HCT116 (cell line): ENCODE data around the gene TJP2. TPM values are rescaled to one million over a fixed set of nuclear protein-coding genes. Genes with fewer than 3 reads are reported as not detected.

Experiments
- ATAC-seq: fragments of 200-7000 bp; cut with Tn5 transposase; 2 replicates; pipeline ENCODE4 v1.9.1; 2020; ENCODE audit warnings: mild to moderate bottlenecking, moderate library complexity
- BruUV-seq: library from RNA; stranded (reverse); fragments of 400-500 nt; replicated peaks from 2 replicates; lab custom pipeline; 2021; lab: Mats Ljungman, UMichigan
- CTCF ChIA-PET: fragments of 300-600 bp; sonication (Branson Sonifier 250); formaldehyde crosslinking; loops from one replicate; lab custom pipeline; 2021; ENCODE audit warnings: antibody characterized with exemption; lab: Charles Lee
- POLR2A ChIA-PET: fragments of 300-600, 350-600 bp; sonication (Branson Sonifier 250); formaldehyde crosslinking; loops from one replicate; lab custom pipeline; 2021; ENCODE audit warnings: antibody characterized with exemption; lab: Charles Lee
- RAD21 ChIA-PET, 2 experiments: fragments of 300-600 bp; sonication (Branson Sonifier 250); formaldehyde crosslinking; loops; one replicate each; lab custom pipeline; 2023; ENCODE audit warnings: low total read pairs in 2 of 2; ENCODE audit not compliant: uncharacterized antibody in 2 of 2, unreplicated experiment in 2 of 2, low non-redundant PET in 1 of 2; lab: Charles Lee
- DNase-seq: peaks from one replicate; pipeline ENCODE4 v3.0.0-alpha.2; 2010; ENCODE audit warnings: low read depth, low spot score
- H2AFZ ChIP-seq: fragments of 200-600 bp; shearing (Covaris generic), sonication (generic); 2 replicates; pipeline ENCODE4 v1.6.1; 2017; ENCODE audit warnings: low read depth, mixed run types, mixed read lengths, antibody characterized with exemption, low read length; ENCODE audit not compliant: poor library complexity, severe bottlenecking
- H3K27ac ChIP-seq: 2 replicates; pipeline ENCODE4 v1.5.1; 2012; ENCODE audit warnings: low read depth, low read length
- H3K27me3 ChIP-seq: fragments of 200-600 bp; sonication (generic); 2 replicates; pipeline ENCODE4 v1.6.1; 2016; ENCODE audit warnings: mixed run types, low read length, mixed read lengths; ENCODE audit not compliant: insufficient read depth
- H3K36me3 ChIP-seq, 2 experiments: fragments of 200-500 bp in 1 of 2; fragments of 200-600 bp in 1 of 2; sonication (Bioruptor generic) in 1 of 2; sonication (generic) in 1 of 2; 2 replicates each; pipeline versions ENCODE4 v1.5.1 to v1.6.1; 2014 to 2016; ENCODE audit warnings: low read length in 2 of 2, inconsistent platforms in 1 of 2, mixed read lengths in 1 of 2, mixed run types in 1 of 2; ENCODE audit not compliant: insufficient read depth in 2 of 2, control insufficient read depth in 1 of 2
- H3K4me1 ChIP-seq, 2 experiments: fragments of 200-600 bp in 1 of 2; sonication (generic) in 1 of 2; 2 replicates each; pipeline versions ENCODE4 v1.5.1 to v1.6.1; 2012 to 2017; ENCODE audit warnings: low read length in 2 of 2, inconsistent platforms in 1 of 2, mild to moderate bottlenecking in 1 of 2, mixed read lengths in 1 of 2, mixed run types in 1 of 2, moderate library complexity in 1 of 2; ENCODE audit not compliant: insufficient read depth in 2 of 2, control insufficient read depth in 1 of 2
- H3K4me2 ChIP-seq: fragments of 200-600 bp; sonication (generic); 2 replicates; pipeline ENCODE4 v1.6.1; 2017; ENCODE audit warnings: mixed run types, low read length, mixed read lengths
- H3K4me3 ChIP-seq, 2 experiments: fragments of 200-600 bp in 1 of 2; sonication (generic) in 1 of 2; replicated peaks in 1 of 2; 2 replicates each; pipeline ENCODE4 v1.5.1; 2011 to 2016; ENCODE audit warnings: low read length in 2 of 2, control low read depth in 1 of 2, low read depth in 1 of 2, mild to moderate bottlenecking in 1 of 2, mixed read lengths in 1 of 2, mixed run types in 1 of 2
- H3K79me2 ChIP-seq: fragments of 200-600 bp; sonication (generic); 2 replicates; pipeline ENCODE4 v1.6.1; 2017; ENCODE audit warnings: mild to moderate bottlenecking, mixed run types, low read length, moderate library complexity, mixed read lengths; ENCODE audit not compliant: insufficient read depth
- H3K9ac ChIP-seq: fragments of 200-600 bp; sonication (generic); 2 replicates; pipeline ENCODE4 v1.6.1; 2016; ENCODE audit warnings: low read length, mixed read lengths
- H3K9me2 ChIP-seq: fragments of 200-600 bp; sonication (generic), shearing (Covaris generic); 2 replicates; pipeline ENCODE4 v1.6.1; 2017; ENCODE audit warnings: mixed run types, mild to moderate bottlenecking, moderate library complexity; ENCODE audit not compliant: insufficient read depth
- H3K9me3 ChIP-seq, 2 experiments: fragments of 200-500 bp in 1 of 2; fragments of 200-600 bp in 1 of 2; sonication (Bioruptor generic) in 1 of 2; sonication (generic) in 1 of 2; 2 replicates each; pipeline ENCODE4 v1.6.1; 2014 to 2017; ENCODE audit warnings: low read length in 2 of 2, mixed read lengths in 2 of 2, inconsistent platforms in 1 of 2, low read depth in 1 of 2, mild to moderate bottlenecking in 1 of 2, mixed run types in 1 of 2, moderate library complexity in 1 of 2; ENCODE audit not compliant: control insufficient read depth in 1 of 2, insufficient read depth in 1 of 2
- H4K20me1 ChIP-seq: fragments of 200-600 bp; sonication (generic), shearing (Covaris generic); 2 replicates; pipeline ENCODE4 v1.6.1; 2017; ENCODE audit warnings: mixed run types, mild to moderate bottlenecking, moderate library complexity; ENCODE audit not compliant: insufficient read depth
- CBX3 ChIP-seq: IDR thresholded peaks from 2 replicates; pipeline ENCODE4 v1.6.1; 2012; ENCODE audit warnings: low read depth
- CEBPB ChIP-seq: IDR thresholded peaks from 2 replicates; pipeline ENCODE4 v1.6.1; 2012; ENCODE audit warnings: low read depth
- CTCF ChIP-seq, 3 experiments: fragments of 200-600 bp in 1 of 3; sonication (generic) in 1 of 3; IDR thresholded peaks in 2 of 3; conservative IDR thresholded peaks in 1 of 3; 2 replicates each; pipeline ENCODE4 v1.5.1; 2012 to 2017; ENCODE audit warnings: low read depth in 2 of 3, low read length in 2 of 3, antibody characterized with exemption in 1 of 3, borderline replicate concordance in 1 of 3, control low read depth in 1 of 3, mild to moderate bottlenecking in 1 of 3, mixed read lengths in 1 of 3, mixed run types in 1 of 3, moderate library complexity in 1 of 3; ENCODE audit not compliant: insufficient read depth in 1 of 3
- EGR1 ChIP-seq: IDR thresholded peaks from 2 replicates; pipeline ENCODE4 v1.6.1; 2012; ENCODE audit warnings: low read depth
- EZH2 ChIP-seq: fragments of 200-600 bp; sonication (generic); IDR thresholded peaks from 2 replicates; pipeline ENCODE4 v1.6.1; 2017; ENCODE audit warnings: antibody characterized with exemption, mixed run types
- EZH2phosphoT487 ChIP-seq: fragments of 200-600 bp; IDR thresholded peaks from 2 replicates; pipeline ENCODE4 v1.6.1; 2018; ENCODE audit warnings: antibody characterized with exemption, borderline replicate concordance
- RAD21 ChIP-seq: IDR thresholded peaks from 2 replicates; pipeline ENCODE4 v1.6.1; 2012; ENCODE audit warnings: low read depth, mild to moderate bottlenecking
- SIN3A ChIP-seq: IDR thresholded peaks from 2 replicates; pipeline ENCODE4 v1.6.1; 2012; ENCODE audit warnings: low read depth
- SP1 ChIP-seq: IDR thresholded peaks from 2 replicates; pipeline ENCODE4 v1.6.1; 2012; ENCODE audit warnings: low read depth
- SRF ChIP-seq: IDR thresholded peaks from 2 replicates; pipeline ENCODE4 v1.6.1; 2012; ENCODE audit warnings: low read depth
- TCF7L2 ChIP-seq: IDR thresholded peaks from 2 replicates; pipeline ENCODE4 v1.7.0; 2011; ENCODE audit warnings: borderline replicate concordance, inconsistent platforms; ENCODE audit not compliant: insufficient read depth, insufficient read length; ENCODE audit errors: extremely low read depth
- intact Hi-C: fragments of 100-400 bp; cut with micrococcal nuclease; formaldehyde crosslinking; loops from 2 replicates; pipeline ENCODE4 v1.10.0; 2022
- total RNA-seq: library from RNA; stranded (reverse); gene quantifications from one replicate; pipeline ENCODE4 v1.2.1, GENCODE V29; 2021; ENCODE audit not compliant: unreplicated experiment
- TF ChIP-seq, protein P1 (sequence below): IDR thresholded peaks from 2 replicates; pipeline ENCODE4 v1.6.1; 2012
- TF ChIP-seq, protein P2 (sequence below): IDR thresholded peaks from 2 replicates; pipeline ENCODE4 v1.6.1; 2011; ENCODE audit warnings: mild to moderate bottlenecking, low read length, moderate library complexity; ENCODE audit not compliant: insufficient replicate concordance; ENCODE audit errors: extremely low read depth
- TF ChIP-seq, protein P3 (sequence below): IDR thresholded peaks from 2 replicates; pipeline ENCODE4 v1.6.1; 2012

The TJP2 gene
- total RNA-seq, 1 experiment from 2014 or later: 39.7 TPM

DNA sequence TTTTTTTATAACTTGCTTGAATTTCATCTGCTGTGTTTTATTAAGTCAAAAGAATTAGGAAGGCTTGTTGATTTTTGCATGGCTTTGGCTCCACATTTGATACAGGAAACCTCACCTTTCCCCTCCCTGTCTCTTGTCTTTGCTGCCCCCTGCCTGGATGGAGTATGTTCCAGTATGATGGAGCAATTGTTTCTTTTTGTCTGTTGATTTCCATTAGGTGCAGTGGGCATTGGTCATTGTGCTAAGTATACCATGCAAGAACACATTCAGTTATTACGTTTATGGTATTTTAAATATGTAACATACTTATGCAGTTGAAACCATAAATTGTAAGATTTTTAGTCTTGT, 19.6 kb downstream of the TJP2 start:
- H3K9ac ChIP-seq: no peak overlapping the region
- peaks cover 32% of the 10 kb centered on the region for H3K79me2 ChIP-seq
- BruUV-seq: no TSS peak
- CTCF ChIA-PET: interaction anchor here (0.6 to 5.2 kb wide), 17 partner anchors 8 to 158 kb away, joined by 3 to 74 read pairs (median 4); partner anchors contain the start of gene FXN
- no peaks in the 10 kb centered on the region for H3K9me2 ChIP-seq
- RAD21 ChIA-PET: interaction anchor here (0.9 to 1.6 kb wide), 3 partner anchors 140 to 142 kb away, joined by 3 to 6 read pairs (median 3); no protein-coding TSS in a partner anchor
- 0 out of 2 replicates have a peak, but pooled peaks have one; percentile 42 for ATAC-seq
- H3K4me1 ChIP-seq: no peaks in the 10 kb centered on the region; a peak in 1 of 4 replicates
- intact Hi-C loops: loop anchor here (1.0 to 5.0 kb wide), 2 partner anchors 71 to 139 kb away; no protein-coding TSS in a partner anchor
- POLR2A ChIA-PET: no interaction called here
- no peak overlapping the region for H3K4me3 ChIP-seq
- H3K36me3 ChIP-seq: no peaks in the 10 kb centered on the region
- H3K27me3 ChIP-seq: no peaks in the 10 kb centered on the region
- DNase-seq: no peak
- H4K20me1 ChIP-seq: peaks cover 6% of the 10 kb centered on the region; the same call in 1 of the 2 replicates
- no peak overlapping the region for H2AFZ ChIP-seq
- H3K27ac ChIP-seq: no peak overlapping the region
- no peak overlapping the region for H3K4me2 ChIP-seq
- TF ChIP-seq CBX3 (no peak), EZH2 (no peak), EGR1 (no peak), SRF (no peak), RAD21 (peak; percentile 45; the same call in 1 of the 2 replicates), SIN3A (no peak), CTCF (IDR thresholded peaks at IDR 0.05 in 2 of 3, conservative IDR thresholded peaks at IDR 0.05 in 1 of 3; ENCODE audit: borderline replicate concordance in 1 of 3, insufficient read depth in 1 of 3, low read depth in 2 of 3, low read length in 2 of 3) (0 out of 6 replicates have a peak, but pooled peaks of 1 of the 3 experiments have one; percentile 2), CEBPB (no peak), TCF7L2 (no peak), SP1 (no peak), EZH2phosphoT487 (no peak)
- TF ChIP-seq, protein P1, sequence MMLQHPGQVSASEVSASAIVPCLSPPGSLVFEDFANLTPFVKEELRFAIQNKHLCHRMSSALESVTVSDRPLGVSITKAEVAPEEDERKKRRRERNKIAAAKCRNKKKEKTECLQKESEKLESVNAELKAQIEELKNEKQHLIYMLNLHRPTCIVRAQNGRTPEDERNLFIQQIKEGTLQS: no peak
- TF ChIP-seq, protein P2, sequence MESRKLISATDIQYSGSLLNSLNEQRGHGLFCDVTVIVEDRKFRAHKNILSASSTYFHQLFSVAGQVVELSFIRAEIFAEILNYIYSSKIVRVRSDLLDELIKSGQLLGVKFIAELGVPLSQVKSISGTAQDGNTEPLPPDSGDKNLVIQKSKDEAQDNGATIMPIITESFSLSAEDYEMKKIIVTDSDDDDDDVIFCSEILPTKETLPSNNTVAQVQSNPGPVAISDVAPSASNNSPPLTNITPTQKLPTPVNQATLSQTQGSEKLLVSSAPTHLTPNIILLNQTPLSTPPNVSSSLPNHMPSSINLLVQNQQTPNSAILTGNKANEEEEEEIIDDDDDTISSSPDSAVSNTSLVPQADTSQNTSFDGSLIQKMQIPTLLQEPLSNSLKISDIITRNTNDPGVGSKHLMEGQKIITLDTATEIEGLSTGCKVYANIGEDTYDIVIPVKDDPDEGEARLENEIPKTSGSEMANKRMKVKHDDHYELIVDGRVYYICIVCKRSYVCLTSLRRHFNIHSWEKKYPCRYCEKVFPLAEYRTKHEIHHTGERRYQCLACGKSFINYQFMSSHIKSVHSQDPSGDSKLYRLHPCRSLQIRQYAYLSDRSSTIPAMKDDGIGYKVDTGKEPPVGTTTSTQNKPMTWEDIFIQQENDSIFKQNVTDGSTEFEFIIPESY: no peak
- TF ChIP-seq, protein P3, sequence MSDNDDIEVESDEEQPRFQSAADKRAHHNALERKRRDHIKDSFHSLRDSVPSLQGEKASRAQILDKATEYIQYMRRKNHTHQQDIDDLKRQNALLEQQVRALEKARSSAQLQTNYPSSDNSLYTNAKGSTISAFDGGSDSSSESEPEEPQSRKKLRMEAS: no peak
- H3K9me3 ChIP-seq: no peaks in the 10 kb centered on the region
